Heart right ventricle (tissue), 16 donors: ENCODE results near the gene BTBD19. TPM values are rescaled to one million over a fixed set of nuclear protein-coding genes. Genes with fewer than 3 reads are reported as not detected.
A peak's percentile ranks its signal among the peaks of the same experiment; 100 is the strongest.

Experiments used
- ATAC-seq, 8 donors: fragments of 200-7000 bp; cut with Tn5 transposase; one replicate each; pipeline ENCODE4 v1.9.1; 2020; ENCODE audit warnings: mild to moderate bottlenecking in 8 of 8, moderate library complexity in 8 of 8, moderate number of reproducible peaks in 1 of 8
- DNase-seq, 2 donors: peaks; one replicate each; pipeline ENCODE4 v3.0.0-alpha.2; 2020
- H3K27ac ChIP-seq, 10 donors: fragments of 200-600 bp; sonication (generic) in 2 of 10; one replicate each; pipeline versions ENCODE4 v1.5.0 to v1.8.0; 2020 to 2022; ENCODE audit warnings: mild to moderate bottlenecking in 3 of 10
- H3K27me3 ChIP-seq, 7 donors: fragments of 200-600 bp; one replicate each; pipeline ENCODE4 v1.8.0; 2021 to 2022; ENCODE audit warnings: mild to moderate bottlenecking in 2 of 7
- H3K36me3 ChIP-seq, 9 donors: fragments of 200-600 bp; sonication (generic) in 1 of 9; one replicate each; pipeline versions ENCODE4 v1.5.0 to v1.8.0; 2020 to 2022; ENCODE audit warnings: mild to moderate bottlenecking in 2 of 9
- H3K4me1 ChIP-seq, 9 donors: fragments of 200-600 bp; sonication (generic) in 1 of 9; one replicate each; pipeline versions ENCODE4 v1.5.0 to v1.8.0; 2020 to 2022; ENCODE audit warnings: mild to moderate bottlenecking in 4 of 9
- H3K4me3 ChIP-seq, 10 donors: fragments of 200-600 bp; sonication (generic) in 2 of 10; one replicate each; pipeline versions ENCODE4 v1.5.0 to v1.8.0; 2020 to 2022; ENCODE audit warnings: mild to moderate bottlenecking in 7 of 10, moderate library complexity in 2 of 10
- H3K9me3 ChIP-seq, 11 donors: fragments of 200-600 bp in 10 of 11; sonication (generic) in 2 of 11; one replicate each; pipeline versions ENCODE4 v1.5.0 to v1.8.0; 2013 to 2022; ENCODE audit warnings: mild to moderate bottlenecking in 2 of 11, control low read depth in 1 of 11, moderate library complexity in 1 of 11
- CTCF ChIP-seq, 9 donors: fragments of 200-600 bp; sonication (generic) in 2 of 9; IDR thresholded peaks; one replicate each; pipeline versions ENCODE4 v1.5.0 to v1.8.0; 2021 to 2022; ENCODE audit warnings: antibody characterized with exemption in 9 of 9, mild to moderate bottlenecking in 5 of 9, moderate library complexity in 1 of 9
- WGBS, 2 donors: extraction: QIAGEN DNeasy Blood & Tissue Kit; methylation state at CpG; one replicate each; pipeline ENCODE4 v1.1.7; 2013; ENCODE audit warnings: inconsistent platforms in 1 of 2; 5-methylcytosine and 5-hydroxymethylcytosine counted together
- intact Hi-C, 10 donors: fragments of 100-400 bp; cut with DNase I; formaldehyde crosslinking; loops; one replicate each; pipeline versions ENCODE4 v1.11.1 to v1.14.2; 2022
- polyA plus RNA-seq, 2 donors: library from polyadenylated mRNA; stranded (reverse); fragments of 200-250 nt; gene quantifications; one replicate each; pipeline ENCODE4 v1.2.3, GENCODE V29; 2013
- total RNA-seq, 10 donors: library from RNA; stranded (reverse); fragmentation: NEBNext Ultra II Directional in 3 of 10; extraction: Animal tissue kit (Norgen Biotek cat#: 25700) in 3 of 10; gene quantifications; one replicate each; pipeline versions ENCODE4 v1.2.1 to v1.2.4, GENCODE V29; 2021 to 2023
- donor health status: Arrhythmogenic right ventricular cardiomyopathy.
- donor health status: ischemic (EF 13 %, LVEDD 7.1; RV severe dilation, severe dysfunction).
- donor health status: healthy with polysubstance abuse.
- donor health status: DM: no; HTN: yes; CAD: no.
- donor health status: DM: no; HTN: no; CAD: no.
- donor health status: ischemic (EF 25% LVEDD 6.9; RV normal size, moderate dysfunction).
- donor health status: ischemic (EF 25% LVEDD 5.7; RV mildly dilated, moderate dysfunction).
- donor health status: healthy.
- donor health status: DM: yes; HTN: yes; CAD: no.
- donor health status: Ischemic cardiomyopathy.
- donor health status: ischemic (EF 35%, LVEDD 5.7; RV mildly dilated, moderate dysfunction).
- donor health status: nonischemic (EF 11% LVEDD 7.7; RV severe dilation, severe dysfunction).
- donor health status: DM: yes; HTN: yes; CAD: no.
- donor health status: PGD.
- donor health status: ischemic (EF 29% LVEDD 5.4; RV normal size, mild dysfunction).
- donor health status: nonischemic (EF 23%, LVEDD 6.1; RV moderate dilation, normal function).

BTBD19 gene
- total and polyA plus RNA-seq, 12 donors = 1.8 to 12.5 (median 3.2) TPM

- no peak for TF ChIP-seq CTCF (IDR thresholded peaks at IDR 0.05)
- intact Hi-C loops = no loop called here
- H3K27ac ChIP-seq = no peak overlapping the region
- no peak for DNase-seq
- H3K4me3 ChIP-seq = no peak overlapping the region
- no peaks in the 10 kb centered on the region for H3K27me3 ChIP-seq
- peaks cover 0 to 26% (median 0%) of the 10 kb centered on the region in 9 donors for H3K36me3 ChIP-seq
- no peaks in the 10 kb centered on the region for H3K9me3 ChIP-seq
- ATAC-seq = no peak
- 72 to 83% methylated on average over 2 of the region's 2 CpGs for WGBS, 2 donors
- peaks cover 7 to 49% (median 26%) of the 10 kb centered on the region in 9 donors for H3K4me1 ChIP-seq
Measured at GRCh38 chr1:44817307-44817706, 9.0 kb downstream of the BTBD19 start.

- DNase-seq (peak in 1 of 2 donors; percentile 1), ATAC-seq (no peak)
- H3K36me3 ChIP-seq = peaks cover 0 to 26% (median 0%) of the 10 kb centered on the region in 9 donors
- no peaks in the 10 kb centered on the region for H3K9me3 ChIP-seq
- peak overlapping the region in 2 of 10 donors; percentile 92 to 97 for H3K27ac ChIP-seq
- H3K4me1 ChIP-seq = peaks cover 7 to 46% (median 22%) of the 10 kb centered on the region in 9 donors
- no peak overlapping the region for H3K4me3 ChIP-seq
- WGBS, 2 donors = 97 to 98% methylated on average over 11 of the region's 11 CpGs
- no peaks in the 10 kb centered on the region for H3K27me3 ChIP-seq
- TF ChIP-seq CTCF (IDR thresholded peaks at IDR 0.05) = no peak
- intact Hi-C loops = loop anchor here in 1 of 10 donors (2.0 kb wide), 1 partner anchor 17 kb away; the partner anchor contains the start of gene PLK3
Measured at GRCh38 chr1:44817771-44818495, 9.6 kb downstream of the BTBD19 start.

- DNase-seq (peak in 1 of 2 donors; percentile 1), ATAC-seq (peak in 6 of 8 donors; percentile 8 to 32 (median 17))
- intact Hi-C loops = loop anchor here in 1 of 10 donors (2.0 kb wide), 1 partner anchor 18 kb away; the partner anchor contains the start of gene PLK3
- H3K4me3 ChIP-seq = peak overlapping the region; percentile 47 to 76 (median 64)
- peak overlapping the region; percentile 85 to 99 (median 96) for H3K27ac ChIP-seq
- 2% methylated on average over 13 of the region's 13 CpGs for WGBS, 2 donors
- TF ChIP-seq CTCF (IDR thresholded peaks at IDR 0.05) = peak in 2 of 9 donors; percentile 28 to 36
- no peaks in the 10 kb centered on the region for H3K9me3 ChIP-seq
- peaks cover 7 to 36% (median 13%) of the 10 kb centered on the region in 9 donors for H3K4me1 ChIP-seq
- H3K36me3 ChIP-seq = peaks cover 0 to 16% (median 0%) of the 10 kb centered on the region in 9 donors
- H3K27me3 ChIP-seq = no peaks in the 10 kb centered on the region
Measured at GRCh38 chr1:44819196-44819607, 10.9 kb downstream of the BTBD19 start.

- ATAC-seq (peak; percentile 88 to 95 (median 92)), DNase-seq (peak; percentile 79 to 84)
- WGBS, 2 donors = 0% methylated on average over 33 of the region's 33 CpGs
- H3K4me1 ChIP-seq = peaks cover 7 to 30% (median 12%) of the 10 kb centered on the region in 9 donors
- H3K4me3 ChIP-seq = peak overlapping the region; percentile 47 to 76 (median 64)
- peaks cover 0 to 15% (median 0%) of the 10 kb centered on the region in 9 donors for H3K36me3 ChIP-seq
- no peaks in the 10 kb centered on the region for H3K9me3 ChIP-seq
- no peaks in the 10 kb centered on the region for H3K27me3 ChIP-seq
- intact Hi-C loops = loop anchor here in 4 of 10 donors (2.0 to 5.0 kb wide), 4 partner anchors 19 to 483 kb away; partner anchors contain the start of genes BEST4 (in 1 of the 4) and PLK3 (in 1 of the 4)
- peak overlapping the region; percentile 85 to 99 (median 96) for H3K27ac ChIP-seq
- TF ChIP-seq CTCF (IDR thresholded peaks at IDR 0.05) = peak in 3 of 9 donors; percentile 24 to 35 (median 33)
Measured at GRCh38 chr1:44819608-44820327, 11.4 kb downstream of the BTBD19 start.
